ENCODE data around the gene CPSF4L.
"Not testable (repeated sequence)": the region's sequence is repeated elsewhere in the genome, so short reads cannot be mapped to it uniquely, and the experiment has no call there.

Gene CPSF4L

GRCh38 chr17:73261617-73261951 is at the start of gene CPSF4L:
Gene CPSF4L (minus strand): TSS chr17:73261880. CDS start chr17:73261818, 62 bp downstream.
- no peak for DNase-seq

GRCh38 chr17:73311428-73311780 is 49.7 kb upstream of the CPSF4L start:
- DNase-seq, result no peak

- no peak for DNase-seq
Observed at GRCh38 chr17:73309727-73310596, 48.3 kb upstream of the CPSF4L start.

GRCh38 chr17:73308959-73309358 is 47.3 kb upstream of the CPSF4L start:
- not testable (repeated sequence) for DNase-seq

- no peak for DNase-seq
Observed at GRCh38 chr17:73308017-73308823, 46.5 kb upstream of the CPSF4L start.

- no peak for DNase-seq
Observed at GRCh38 chr17:73307130-73307529, 45.5 kb upstream of the CPSF4L start.

- DNase-seq, result no peak
Observed at GRCh38 chr17:73305845-73306836, 44.5 kb upstream of the CPSF4L start.

- no peak for DNase-seq
Observed at GRCh38 chr17:73304971-73305812, 43.5 kb upstream of the CPSF4L start.

- DNase-seq, result no peak
Observed at GRCh38 chr17:73304438-73304837, 42.8 kb upstream of the CPSF4L start.

- no peak for DNase-seq
Observed at GRCh38 chr17:73302189-73302588, 40.5 kb upstream of the CPSF4L start.

- DNase-seq, result no peak
Observed at GRCh38 chr17:73301369-73301768, 39.7 kb upstream of the CPSF4L start.

- DNase-seq, result no peak
Observed at GRCh38 chr17:73300392-73300791, 38.7 kb upstream of the CPSF4L start.

GRCh38 chr17:73297934-73298861 is 36.5 kb upstream of the CPSF4L start:
- DNase-seq, result no peak

GRCh38 chr17:73293480-73293911 is 31.8 kb upstream of the CPSF4L start:
- DNase-seq, result no peak

GRCh38 chr17:73293031-73293430 is 31.4 kb upstream of the CPSF4L start:
- DNase-seq, result no peak

GRCh38 chr17:73292031-73292531 is 30.4 kb upstream of the CPSF4L start:
- DNase-seq, result no peak

- DNase-seq, result peak; percentile 49
Observed at GRCh38 chr17:73291260-73291801, 29.7 kb upstream of the CPSF4L start.

- no peak for DNase-seq
Observed at GRCh38 chr17:73290399-73291259, 28.9 kb upstream of the CPSF4L start.
